ENCODE data around the gene LRPAP1. TPM values are rescaled to one million over a fixed set of nuclear protein-coding genes. Genes with fewer than 3 reads are reported as not detected.

Gene LRPAP1
- total RNA-seq, 4 donors from 2014 or later: 76.6 to 166 (median 126) TPM

Other genes starting within 250 kb of the LRPAP1 start
- gene RGS12, start 239.4 kb downstream of the LRPAP1 start, total RNA-seq: 10 to 100 TPM; 39.0 to 74.7 (median 69.9) TPM
- under 1 TPM in 1 of 4 donors, not detected in 3; 0.38 TPM for gene HGFAC, start 90.5 kb downstream of the LRPAP1 start, total RNA-seq
- under 1 TPM in 2 of 4 donors, not detected in 2; 0.26 to 0.45 TPM for gene DOK7, start 69.1 kb downstream of the LRPAP1 start, total RNA-seq
- 1 to 10 TPM in 3 of 4 donors, under 1 TPM in 1; 0.61 to 4.6 (median 3.6) TPM for gene ADRA2C, start 234.0 kb upstream of the LRPAP1 start, total RNA-seq

Measured in esophagus squamous epithelium (tissue), 4 donors.